ENCODE data around the gene PGP. TPM values are rescaled to one million over a fixed set of nuclear protein-coding genes. Genes with fewer than 3 reads are reported as not detected.
A peak's percentile ranks its signal among the peaks of the same experiment; 100 is the strongest.
"Not testable (repeated sequence)": the region's sequence is repeated elsewhere in the genome, so short reads cannot be mapped to it uniquely, and the experiment has no call there.

The PGP gene
- polyA plus RNA-seq, 2 of the 4 experiments (the other 2 are of a cell fraction): 13.9 to 33.7 TPM

DNA sequence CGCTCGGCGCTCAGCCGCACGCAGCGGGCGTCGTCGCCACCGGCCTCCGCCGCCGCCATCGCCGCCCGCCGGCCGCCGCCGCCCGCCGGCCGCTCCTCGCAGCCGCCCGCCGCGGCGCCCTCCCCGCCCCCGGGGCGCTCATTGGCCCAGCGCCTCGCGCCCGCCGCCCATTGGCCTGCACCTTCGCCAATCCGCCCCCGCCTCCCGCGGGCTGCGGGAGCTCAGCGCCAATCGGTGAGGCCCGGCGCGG lies at the start of gene PGP (continued):
- TF ChIP-seq, protein P1, sequence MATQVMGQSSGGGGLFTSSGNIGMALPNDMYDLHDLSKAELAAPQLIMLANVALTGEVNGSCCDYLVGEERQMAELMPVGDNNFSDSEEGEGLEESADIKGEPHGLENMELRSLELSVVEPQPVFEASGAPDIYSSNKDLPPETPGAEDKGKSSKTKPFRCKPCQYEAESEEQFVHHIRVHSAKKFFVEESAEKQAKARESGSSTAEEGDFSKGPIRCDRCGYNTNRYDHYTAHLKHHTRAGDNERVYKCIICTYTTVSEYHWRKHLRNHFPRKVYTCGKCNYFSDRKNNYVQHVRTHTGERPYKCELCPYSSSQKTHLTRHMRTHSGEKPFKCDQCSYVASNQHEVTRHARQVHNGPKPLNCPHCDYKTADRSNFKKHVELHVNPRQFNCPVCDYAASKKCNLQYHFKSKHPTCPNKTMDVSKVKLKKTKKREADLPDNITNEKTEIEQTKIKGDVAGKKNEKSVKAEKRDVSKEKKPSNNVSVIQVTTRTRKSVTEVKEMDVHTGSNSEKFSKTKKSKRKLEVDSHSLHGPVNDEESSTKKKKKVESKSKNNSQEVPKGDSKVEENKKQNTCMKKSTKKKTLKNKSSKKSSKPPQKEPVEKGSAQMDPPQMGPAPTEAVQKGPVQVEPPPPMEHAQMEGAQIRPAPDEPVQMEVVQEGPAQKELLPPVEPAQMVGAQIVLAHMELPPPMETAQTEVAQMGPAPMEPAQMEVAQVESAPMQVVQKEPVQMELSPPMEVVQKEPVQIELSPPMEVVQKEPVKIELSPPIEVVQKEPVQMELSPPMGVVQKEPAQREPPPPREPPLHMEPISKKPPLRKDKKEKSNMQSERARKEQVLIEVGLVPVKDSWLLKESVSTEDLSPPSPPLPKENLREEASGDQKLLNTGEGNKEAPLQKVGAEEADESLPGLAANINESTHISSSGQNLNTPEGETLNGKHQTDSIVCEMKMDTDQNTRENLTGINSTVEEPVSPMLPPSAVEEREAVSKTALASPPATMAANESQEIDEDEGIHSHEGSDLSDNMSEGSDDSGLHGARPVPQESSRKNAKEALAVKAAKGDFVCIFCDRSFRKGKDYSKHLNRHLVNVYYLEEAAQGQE (IDR thresholded peaks at IDR 0.05): no peak
- TF ChIP-seq GATA3 (IDR thresholded peaks at IDR 0.05; ENCODE audit: borderline replicate concordance) (no peak), RCOR1 (IDR thresholded peaks at IDR 0.05; ENCODE audit: low read depth, low read length) (no peak), USF2 (IDR thresholded peaks at IDR 0.05) (no peak), KDM1A (IDR thresholded peaks at IDR 0.05; ENCODE audit: low read depth) (no peak), BCL3 (IDR thresholded peaks at IDR 0.05) (no peak), RFX5 (IDR thresholded peaks at IDR 0.05) (no peak), EHMT2 (IDR thresholded peaks at IDR 0.05; ENCODE audit: low read depth) (no peak), ESRRA (IDR thresholded peaks at IDR 0.05; ENCODE audit: borderline replicate concordance, low read length) (no peak), FOSL2 (IDR thresholded peaks at IDR 0.05) (no peak), FOSL2 (CRISPR knock-in tag; IDR thresholded peaks at IDR 0.05) (no peak; the same call in 1 of the 2 replicates), TP53 (CRISPR knock-in tag; IDR thresholded peaks at IDR 0.05) (peak; percentile 98), CHD2 (IDR thresholded peaks at IDR 0.05; ENCODE audit: low read length, partially characterized antibody) (peak; percentile 50), CBX2 (IDR thresholded peaks at IDR 0.05; ENCODE audit: borderline replicate concordance, low read depth) (no peak), RARB (CRISPR knock-in tag; IDR thresholded peaks at IDR 0.05) (peak; percentile 37; the same call in 1 of the 2 replicates), NPAS2 (CRISPR knock-in tag; IDR thresholded peaks at IDR 0.05; ENCODE audit: borderline replicate concordance) (peak; percentile 96), BHLHE40 (IDR thresholded peaks at IDR 0.05; ENCODE audit: low read depth, low read length) (no peak), NFE2L2 (conservative IDR thresholded peaks at IDR 0.05; ENCODE audit: low read length) (no peak), ZFP36 (IDR thresholded peaks at IDR 0.05; ENCODE audit: borderline replicate concordance, partially characterized antibody) (no peak), POLR2A (IDR thresholded peaks at IDR 0.05; ENCODE audit: low read length) (peak; percentile 86; the same call in 1 of the 2 replicates), SMC3 (IDR thresholded peaks at IDR 0.05) (no peak)
- TF ChIP-seq, protein P2, sequence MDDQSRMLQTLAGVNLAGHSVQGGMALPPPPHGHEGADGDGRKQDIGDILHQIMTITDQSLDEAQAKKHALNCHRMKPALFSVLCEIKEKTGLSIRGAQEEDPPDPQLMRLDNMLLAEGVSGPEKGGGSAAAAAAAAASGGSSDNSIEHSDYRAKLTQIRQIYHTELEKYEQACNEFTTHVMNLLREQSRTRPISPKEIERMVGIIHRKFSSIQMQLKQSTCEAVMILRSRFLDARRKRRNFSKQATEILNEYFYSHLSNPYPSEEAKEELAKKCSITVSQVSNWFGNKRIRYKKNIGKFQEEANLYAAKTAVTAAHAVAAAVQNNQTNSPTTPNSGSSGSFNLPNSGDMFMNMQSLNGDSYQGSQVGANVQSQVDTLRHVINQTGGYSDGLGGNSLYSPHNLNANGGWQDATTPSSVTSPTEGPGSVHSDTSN (IDR thresholded peaks at IDR 0.05): peak; percentile 97; the same call in 1 of the 2 replicates
- TF ChIP-seq, protein P3, sequence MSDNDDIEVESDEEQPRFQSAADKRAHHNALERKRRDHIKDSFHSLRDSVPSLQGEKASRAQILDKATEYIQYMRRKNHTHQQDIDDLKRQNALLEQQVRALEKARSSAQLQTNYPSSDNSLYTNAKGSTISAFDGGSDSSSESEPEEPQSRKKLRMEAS (IDR thresholded peaks at IDR 0.05): no peak

GRCh38 chr16:2263026-2263425 lies 48.4 kb upstream of the PGP start:
- 87% methylated on average over 14 of the region's 14 CpGs for WGBS (ENCODE audit: missing lambda C conversion rate)
- ATAC-seq; H3K27ac ChIP-seq; FAIRE-seq; DNase-seq (ENCODE audit: low read depth in 1 of 2, low spot score in 1 of 2); H3K9me3 ChIP-seq; H3K4me2 ChIP-seq; H3K4me3 ChIP-seq: not testable (repeated sequence)
- H3K4me1 ChIP-seq: peaks cover 12% of the 10 kb centered on the region; the same call in 2 of the 3 replicates
- ChIA-PET CTCF (interaction anchor here (0.9 to 2.2 kb wide), 6 partner anchors 10 to 237 kb away, joined by 3 to 21 read pairs (median 4); partner anchors contain the start of genes ABCA3 and ECI1), POLR2A (interaction anchor here (2.8 kb wide), 1 partner anchor 10 kb away, joined by 15 read pairs; the partner anchor contains the start of gene ECI1)
